HCT116 (cell line): ENCODE results near the gene GRM8. TPM values are rescaled to one million over a fixed set of nuclear protein-coding genes. Genes with fewer than 3 reads are reported as not detected.

Experiments
- ATAC-seq: fragments of 200-7000 bp; cut with Tn5 transposase; 2 replicates; pipeline ENCODE4 v1.9.1; 2020; ENCODE audit warnings: mild to moderate bottlenecking, moderate library complexity
- BruUV-seq: library from RNA; stranded (reverse); fragments of 400-500 nt; replicated peaks from 2 replicates; lab custom pipeline; 2021; lab: Mats Ljungman, UMichigan
- CTCF ChIA-PET: fragments of 300-600 bp; sonication (Branson Sonifier 250); formaldehyde crosslinking; loops from one replicate; lab custom pipeline; 2021; ENCODE audit warnings: antibody characterized with exemption; lab: Charles Lee
- POLR2A ChIA-PET: fragments of 300-600, 350-600 bp; sonication (Branson Sonifier 250); formaldehyde crosslinking; loops from one replicate; lab custom pipeline; 2021; ENCODE audit warnings: antibody characterized with exemption; lab: Charles Lee
- RAD21 ChIA-PET, 2 experiments: fragments of 300-600 bp; sonication (Branson Sonifier 250); formaldehyde crosslinking; loops; one replicate each; lab custom pipeline; 2023; ENCODE audit warnings: low total read pairs in 2 of 2; ENCODE audit not compliant: uncharacterized antibody in 2 of 2, unreplicated experiment in 2 of 2, low non-redundant PET in 1 of 2; lab: Charles Lee
- DNase-seq: peaks from one replicate; pipeline ENCODE4 v3.0.0-alpha.2; 2010; ENCODE audit warnings: low read depth, low spot score
- H2AFZ ChIP-seq: fragments of 200-600 bp; shearing (Covaris generic), sonication (generic); 2 replicates; pipeline ENCODE4 v1.6.1; 2017; ENCODE audit warnings: low read depth, mixed run types, mixed read lengths, antibody characterized with exemption, low read length; ENCODE audit not compliant: poor library complexity, severe bottlenecking
- H3K27ac ChIP-seq: 2 replicates; pipeline ENCODE4 v1.5.1; 2012; ENCODE audit warnings: low read depth, low read length
- H3K27me3 ChIP-seq: fragments of 200-600 bp; sonication (generic); 2 replicates; pipeline ENCODE4 v1.6.1; 2016; ENCODE audit warnings: mixed run types, low read length, mixed read lengths; ENCODE audit not compliant: insufficient read depth
- H3K36me3 ChIP-seq, 2 experiments: fragments of 200-500 bp in 1 of 2; fragments of 200-600 bp in 1 of 2; sonication (Bioruptor generic) in 1 of 2; sonication (generic) in 1 of 2; 2 replicates each; pipeline versions ENCODE4 v1.5.1 to v1.6.1; 2014 to 2016; ENCODE audit warnings: low read length in 2 of 2, inconsistent platforms in 1 of 2, mixed read lengths in 1 of 2, mixed run types in 1 of 2; ENCODE audit not compliant: insufficient read depth in 2 of 2, control insufficient read depth in 1 of 2
- H3K4me1 ChIP-seq, 2 experiments: fragments of 200-600 bp in 1 of 2; sonication (generic) in 1 of 2; 2 replicates each; pipeline versions ENCODE4 v1.5.1 to v1.6.1; 2012 to 2017; ENCODE audit warnings: low read length in 2 of 2, inconsistent platforms in 1 of 2, mild to moderate bottlenecking in 1 of 2, mixed read lengths in 1 of 2, mixed run types in 1 of 2, moderate library complexity in 1 of 2; ENCODE audit not compliant: insufficient read depth in 2 of 2, control insufficient read depth in 1 of 2
- H3K4me2 ChIP-seq: fragments of 200-600 bp; sonication (generic); 2 replicates; pipeline ENCODE4 v1.6.1; 2017; ENCODE audit warnings: mixed run types, low read length, mixed read lengths
- H3K4me3 ChIP-seq, 2 experiments: fragments of 200-600 bp in 1 of 2; sonication (generic) in 1 of 2; replicated peaks in 1 of 2; 2 replicates each; pipeline ENCODE4 v1.5.1; 2011 to 2016; ENCODE audit warnings: low read length in 2 of 2, control low read depth in 1 of 2, low read depth in 1 of 2, mild to moderate bottlenecking in 1 of 2, mixed read lengths in 1 of 2, mixed run types in 1 of 2
- H3K79me2 ChIP-seq: fragments of 200-600 bp; sonication (generic); 2 replicates; pipeline ENCODE4 v1.6.1; 2017; ENCODE audit warnings: mild to moderate bottlenecking, mixed run types, low read length, moderate library complexity, mixed read lengths; ENCODE audit not compliant: insufficient read depth
- H3K9ac ChIP-seq: fragments of 200-600 bp; sonication (generic); 2 replicates; pipeline ENCODE4 v1.6.1; 2016; ENCODE audit warnings: low read length, mixed read lengths
- H3K9me2 ChIP-seq: fragments of 200-600 bp; sonication (generic), shearing (Covaris generic); 2 replicates; pipeline ENCODE4 v1.6.1; 2017; ENCODE audit warnings: mixed run types, mild to moderate bottlenecking, moderate library complexity; ENCODE audit not compliant: insufficient read depth
- H3K9me3 ChIP-seq, 2 experiments: fragments of 200-500 bp in 1 of 2; fragments of 200-600 bp in 1 of 2; sonication (Bioruptor generic) in 1 of 2; sonication (generic) in 1 of 2; 2 replicates each; pipeline ENCODE4 v1.6.1; 2014 to 2017; ENCODE audit warnings: low read length in 2 of 2, mixed read lengths in 2 of 2, inconsistent platforms in 1 of 2, low read depth in 1 of 2, mild to moderate bottlenecking in 1 of 2, mixed run types in 1 of 2, moderate library complexity in 1 of 2; ENCODE audit not compliant: control insufficient read depth in 1 of 2, insufficient read depth in 1 of 2
- H4K20me1 ChIP-seq: fragments of 200-600 bp; sonication (generic), shearing (Covaris generic); 2 replicates; pipeline ENCODE4 v1.6.1; 2017; ENCODE audit warnings: mixed run types, mild to moderate bottlenecking, moderate library complexity; ENCODE audit not compliant: insufficient read depth
- FOSL1 ChIP-seq: IDR thresholded peaks from 2 replicates; pipeline ENCODE4 v1.6.1; 2012; ENCODE audit warnings: low read depth
- JUND ChIP-seq: IDR thresholded peaks from 2 replicates; pipeline ENCODE4 v1.6.1; 2012
- POLR2AphosphoS5 ChIP-seq: IDR thresholded peaks from 2 replicates; pipeline ENCODE4 v1.6.1; 2011; ENCODE audit warnings: mild to moderate bottlenecking, low read depth, low read length, moderate library complexity
- SIN3A ChIP-seq: IDR thresholded peaks from 2 replicates; pipeline ENCODE4 v1.6.1; 2012; ENCODE audit warnings: low read depth
- YY1 ChIP-seq: IDR thresholded peaks from 2 replicates; pipeline ENCODE4 v1.6.1; 2011; ENCODE audit warnings: low read length, low read depth, moderate library complexity, mild to moderate bottlenecking; ENCODE audit not compliant: insufficient replicate concordance; ENCODE audit errors: extremely low read depth
- ZFX ChIP-seq: fragments of 450-650 bp; IDR thresholded peaks from 2 replicates; pipeline ENCODE4 v1.6.1; 2017
- intact Hi-C: fragments of 100-400 bp; cut with micrococcal nuclease; formaldehyde crosslinking; loops from 2 replicates; pipeline ENCODE4 v1.10.0; 2022
- total RNA-seq: library from RNA; stranded (reverse); gene quantifications from one replicate; pipeline ENCODE4 v1.2.1, GENCODE V29; 2021; ENCODE audit not compliant: unreplicated experiment
- TF ChIP-seq, protein P1 (sequence below): IDR thresholded peaks from 2 replicates; pipeline ENCODE4 v1.6.1; 2011; ENCODE audit warnings: mild to moderate bottlenecking, low read length, moderate library complexity; ENCODE audit not compliant: insufficient replicate concordance; ENCODE audit errors: extremely low read depth

The GRM8 gene
- total RNA-seq, 1 experiment from 2014 or later, result 0.05 TPM

DNA sequence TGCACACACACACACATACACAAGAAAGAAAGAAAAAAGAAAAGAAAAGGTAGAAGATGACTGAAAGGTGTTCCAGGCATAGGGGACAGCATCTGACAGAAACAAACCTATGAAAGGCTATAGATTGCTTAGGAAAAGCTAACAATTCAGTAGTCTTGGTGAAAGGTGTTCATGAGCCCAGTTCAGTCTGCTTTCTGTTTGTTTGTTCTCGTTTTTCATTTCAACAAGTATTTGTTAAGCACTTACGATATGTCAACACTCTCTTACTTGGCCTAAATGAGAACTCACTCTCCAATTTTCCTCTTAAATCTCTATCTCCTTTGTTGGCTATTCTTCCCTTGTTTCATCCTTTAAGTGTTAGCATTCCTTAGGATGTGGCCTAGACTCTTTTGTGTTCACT lies 133.2 kb downstream of the GRM8 start:
- Histone ChIP-seq H3K27ac (no peak overlapping the region), H3K4me1 (no peaks in the 10 kb centered on the region; a peak in 1 of 4 replicates), H4K20me1 (no peaks in the 10 kb centered on the region), H3K36me3 (no peaks in the 10 kb centered on the region), H2AFZ (no peak overlapping the region), H3K4me2 (no peak overlapping the region), H3K4me3 (no peak overlapping the region), H3K9me3 (no peaks in the 10 kb centered on the region), H3K9ac (no peak overlapping the region), H3K9me2 (no peaks in the 10 kb centered on the region), H3K27me3 (peaks cover 21% of the 10 kb centered on the region; the same call in 1 of the 2 replicates), H3K79me2 (no peaks in the 10 kb centered on the region)
- TF ChIP-seq ZFX (no peak), JUND (no peak), POLR2AphosphoS5 (no peak), YY1 (no peak)
- TF ChIP-seq, protein P1, sequence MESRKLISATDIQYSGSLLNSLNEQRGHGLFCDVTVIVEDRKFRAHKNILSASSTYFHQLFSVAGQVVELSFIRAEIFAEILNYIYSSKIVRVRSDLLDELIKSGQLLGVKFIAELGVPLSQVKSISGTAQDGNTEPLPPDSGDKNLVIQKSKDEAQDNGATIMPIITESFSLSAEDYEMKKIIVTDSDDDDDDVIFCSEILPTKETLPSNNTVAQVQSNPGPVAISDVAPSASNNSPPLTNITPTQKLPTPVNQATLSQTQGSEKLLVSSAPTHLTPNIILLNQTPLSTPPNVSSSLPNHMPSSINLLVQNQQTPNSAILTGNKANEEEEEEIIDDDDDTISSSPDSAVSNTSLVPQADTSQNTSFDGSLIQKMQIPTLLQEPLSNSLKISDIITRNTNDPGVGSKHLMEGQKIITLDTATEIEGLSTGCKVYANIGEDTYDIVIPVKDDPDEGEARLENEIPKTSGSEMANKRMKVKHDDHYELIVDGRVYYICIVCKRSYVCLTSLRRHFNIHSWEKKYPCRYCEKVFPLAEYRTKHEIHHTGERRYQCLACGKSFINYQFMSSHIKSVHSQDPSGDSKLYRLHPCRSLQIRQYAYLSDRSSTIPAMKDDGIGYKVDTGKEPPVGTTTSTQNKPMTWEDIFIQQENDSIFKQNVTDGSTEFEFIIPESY, result no peak
- CTCF ChIA-PET, result no interaction called here
- POLR2A ChIA-PET, result no interaction called here
- no TSS peak for BruUV-seq
- DNase-seq, result no peak
- RAD21 ChIA-PET, result no interaction called here
- intact Hi-C loops, result no loop called here
- ATAC-seq, result no peak

DNA sequence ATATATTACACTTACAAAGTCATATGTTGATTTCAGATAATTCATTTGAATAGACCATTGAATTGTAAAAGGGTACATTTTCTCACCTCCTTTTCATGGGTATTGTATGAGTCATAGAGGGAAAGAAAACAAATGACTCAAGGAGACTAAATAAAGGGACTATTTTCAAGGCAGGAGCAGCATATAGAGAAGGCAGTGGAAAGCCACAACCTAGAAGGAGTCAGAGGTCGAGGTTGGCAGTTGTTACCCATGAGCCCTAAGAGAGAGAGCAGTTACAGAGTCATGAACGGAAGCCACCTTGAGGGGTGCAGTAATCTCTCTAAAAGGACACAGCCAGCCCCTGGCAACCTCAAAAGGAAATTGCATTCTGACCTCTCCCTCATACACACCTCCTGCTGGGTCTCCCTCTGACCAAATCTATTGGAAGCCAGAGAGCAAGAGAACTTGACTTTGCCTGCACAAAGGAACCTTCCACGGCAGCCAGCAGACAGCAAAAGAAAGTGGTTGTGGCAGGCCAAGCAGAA lies 137.9 kb downstream of the GRM8 start:
- H3K9me2 ChIP-seq, result no peaks in the 10 kb centered on the region
- no TSS peak for BruUV-seq
- no peaks in the 10 kb centered on the region for H3K36me3 ChIP-seq
- no peaks in the 10 kb centered on the region for H3K9me3 ChIP-seq
- no peaks in the 10 kb centered on the region; a peak in 1 of 4 replicates for H3K4me1 ChIP-seq
- H3K27ac ChIP-seq, result no peak overlapping the region
- ATAC-seq, result peak; percentile 34; the same call in 1 of the 2 replicates
- CTCF ChIA-PET, result no interaction called here
- no peaks in the 10 kb centered on the region for H3K79me2 ChIP-seq
- no peaks in the 10 kb centered on the region for H4K20me1 ChIP-seq
- RAD21 ChIA-PET, result no interaction called here
- no peak for TF ChIP-seq SIN3A
- TF ChIP-seq FOSL1, result 0 out of 2 replicates have a peak, but pooled peaks have one; percentile 12
- TF ChIP-seq, all 23 proteins: peak for 1
- H2AFZ ChIP-seq, result no peak overlapping the region
- POLR2A ChIA-PET, result no interaction called here
- DNase-seq, result no peak
- H3K27me3 ChIP-seq, result peaks cover 5% of the 10 kb centered on the region; the same call in 1 of the 2 replicates
- H3K4me2 ChIP-seq, result no peak overlapping the region
- H3K4me3 ChIP-seq, result no peak overlapping the region
- no peak overlapping the region for H3K9ac ChIP-seq
- intact Hi-C loops, result no loop called here
